Kidney epithelial cell (primary cell): ENCODE measurements around the gene IL1RAPL1. TPM values are rescaled to one million over a fixed set of nuclear protein-coding genes. Genes with fewer than 3 reads are reported as not detected.
A peak's percentile ranks its signal among the peaks of the same experiment; 100 is the strongest.

ENCODE experiments used
- DNase-seq: peaks from one replicate; pipeline ENCODE4 v3.0.0-alpha.2; 2010; ENCODE audit warnings: low read depth
- H3K27me3 ChIP-seq: 2 replicates; pipeline ENCODE4 v1.6.0; 2011; ENCODE audit warnings: low read length; ENCODE audit not compliant: control insufficient read depth, insufficient read depth
- H3K36me3 ChIP-seq: 2 replicates; pipeline ENCODE4 v1.5.1; 2011; ENCODE audit warnings: low read length; ENCODE audit not compliant: control insufficient read depth, insufficient read depth
- H3K4me3 ChIP-seq: 2 replicates; pipeline ENCODE4 v1.5.1; 2011; ENCODE audit warnings: low read depth, mild to moderate bottlenecking, control low read depth, low read length
- total RNA-seq: library from RNA; depleted of rRNA; stranded (reverse); fragments of >200 nt; gene quantifications from 2 replicates; pipeline ENCODE4 v1.2.3, GENCODE V29; 2015
- TF ChIP-seq, protein P1 (sequence below): IDR thresholded peaks from 2 replicates; pipeline ENCODE4 v1.5.1; 2011; ENCODE audit warnings: mild to moderate bottlenecking, moderate library complexity, low read length, control low read depth, inconsistent platforms; ENCODE audit not compliant: insufficient read depth, poor library complexity, severe bottlenecking

The IL1RAPL1 gene
- total RNA-seq, 1 donor from 2014 or later = not detected

DNA sequence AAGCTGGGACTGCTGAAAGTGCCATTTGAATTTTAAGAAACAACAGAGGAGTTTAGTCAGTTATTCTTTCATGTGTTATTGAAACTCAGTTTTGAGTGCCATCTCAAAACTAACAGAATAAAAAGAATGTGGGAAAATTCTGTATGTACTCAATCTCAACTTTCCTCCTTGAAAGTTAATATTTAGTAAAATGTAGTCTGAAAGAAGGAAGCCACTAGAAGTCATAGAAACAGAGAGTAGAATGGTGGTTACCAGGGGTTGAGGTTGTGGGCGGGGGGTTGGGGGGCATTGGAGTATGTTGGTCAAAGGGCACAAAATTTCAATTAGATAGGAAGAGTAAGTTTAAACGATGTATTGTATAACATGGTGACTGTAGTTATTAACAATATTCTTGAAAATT is 999.9 kb downstream of the IL1RAPL1 start:
- no peaks in the 10 kb centered on the region for H3K36me3 ChIP-seq
- TF ChIP-seq, protein P1, sequence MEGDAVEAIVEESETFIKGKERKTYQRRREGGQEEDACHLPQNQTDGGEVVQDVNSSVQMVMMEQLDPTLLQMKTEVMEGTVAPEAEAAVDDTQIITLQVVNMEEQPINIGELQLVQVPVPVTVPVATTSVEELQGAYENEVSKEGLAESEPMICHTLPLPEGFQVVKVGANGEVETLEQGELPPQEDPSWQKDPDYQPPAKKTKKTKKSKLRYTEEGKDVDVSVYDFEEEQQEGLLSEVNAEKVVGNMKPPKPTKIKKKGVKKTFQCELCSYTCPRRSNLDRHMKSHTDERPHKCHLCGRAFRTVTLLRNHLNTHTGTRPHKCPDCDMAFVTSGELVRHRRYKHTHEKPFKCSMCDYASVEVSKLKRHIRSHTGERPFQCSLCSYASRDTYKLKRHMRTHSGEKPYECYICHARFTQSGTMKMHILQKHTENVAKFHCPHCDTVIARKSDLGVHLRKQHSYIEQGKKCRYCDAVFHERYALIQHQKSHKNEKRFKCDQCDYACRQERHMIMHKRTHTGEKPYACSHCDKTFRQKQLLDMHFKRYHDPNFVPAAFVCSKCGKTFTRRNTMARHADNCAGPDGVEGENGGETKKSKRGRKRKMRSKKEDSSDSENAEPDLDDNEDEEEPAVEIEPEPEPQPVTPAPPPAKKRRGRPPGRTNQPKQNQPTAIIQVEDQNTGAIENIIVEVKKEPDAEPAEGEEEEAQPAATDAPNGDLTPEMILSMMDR = no peak
- no peak for DNase-seq
- no peak overlapping the region for H3K4me3 ChIP-seq
- H3K27me3 ChIP-seq = no peaks in the 10 kb centered on the region

DNA sequence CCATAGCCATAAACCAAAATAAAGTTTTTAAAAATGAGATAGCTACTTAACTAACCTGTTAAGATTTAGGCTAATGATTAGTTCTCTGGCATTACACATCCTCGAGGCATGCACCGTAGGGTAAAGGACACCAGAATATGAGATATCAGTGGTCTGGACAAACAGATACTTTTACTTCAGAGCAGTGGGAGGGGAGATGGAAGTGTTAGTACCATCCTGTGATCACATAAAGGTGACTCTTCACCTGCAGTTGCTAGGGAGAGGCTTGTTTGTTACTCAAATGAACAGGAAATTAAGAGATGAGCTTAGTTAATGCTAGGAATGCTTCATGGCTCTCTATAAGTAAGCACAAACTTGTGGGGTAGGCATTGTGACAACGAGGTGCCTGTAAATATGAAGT is 1003.7 kb downstream of the IL1RAPL1 start:
- H3K4me3 ChIP-seq = no peak overlapping the region
- DNase-seq = no peak
- H3K27me3 ChIP-seq = no peaks in the 10 kb centered on the region
- TF ChIP-seq, protein P1 = no peak
- H3K36me3 ChIP-seq = no peaks in the 10 kb centered on the region

DNA sequence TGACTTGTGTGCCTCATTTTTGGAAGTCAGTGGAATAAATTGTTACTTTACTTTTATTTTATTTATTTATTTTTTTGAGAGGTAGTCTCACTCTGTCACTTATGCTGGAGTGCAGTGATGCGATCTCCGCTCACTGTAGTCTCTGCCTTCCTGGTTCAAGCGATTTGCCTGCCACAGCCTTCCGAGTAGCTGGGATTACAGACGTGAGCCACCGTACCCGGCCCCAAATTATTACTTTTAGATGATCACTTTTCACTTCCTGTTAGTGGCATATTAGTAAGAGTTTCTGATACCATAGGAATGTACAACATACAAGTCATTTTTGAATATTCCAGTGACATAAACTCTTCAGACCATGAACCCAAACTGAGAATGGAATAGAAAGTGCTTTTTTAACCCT is 1017.1 kb downstream of the IL1RAPL1 start:
- no peak overlapping the region for H3K4me3 ChIP-seq
- no peak for DNase-seq
- TF ChIP-seq, protein P1 = no peak
- no peaks in the 10 kb centered on the region for H3K27me3 ChIP-seq
- no peaks in the 10 kb centered on the region for H3K36me3 ChIP-seq

DNA sequence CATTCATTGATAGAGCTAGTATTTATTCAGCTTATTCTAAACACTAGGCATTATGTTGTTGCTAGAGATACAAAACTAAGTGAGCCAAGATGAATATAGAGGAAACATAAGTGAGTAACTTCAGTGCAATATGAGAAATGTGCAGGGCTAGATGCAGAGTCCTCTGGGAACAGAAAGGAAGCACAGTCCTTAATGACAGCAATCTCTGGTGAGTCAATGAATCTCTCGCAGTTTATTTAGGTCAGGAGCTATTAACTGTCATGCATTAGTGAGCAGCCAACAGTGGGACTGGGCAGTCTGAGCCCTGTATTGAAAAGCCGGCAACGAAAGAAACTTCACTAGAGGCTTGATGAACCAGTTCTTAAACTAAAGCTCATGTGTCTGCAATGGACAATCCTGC is 1030.0 kb downstream of the IL1RAPL1 start:
- no peaks in the 10 kb centered on the region for H3K27me3 ChIP-seq
- H3K36me3 ChIP-seq = no peaks in the 10 kb centered on the region
- no peak overlapping the region for H3K4me3 ChIP-seq
- peak; percentile 32 for DNase-seq
- TF ChIP-seq, protein P1 = no peak

DNA sequence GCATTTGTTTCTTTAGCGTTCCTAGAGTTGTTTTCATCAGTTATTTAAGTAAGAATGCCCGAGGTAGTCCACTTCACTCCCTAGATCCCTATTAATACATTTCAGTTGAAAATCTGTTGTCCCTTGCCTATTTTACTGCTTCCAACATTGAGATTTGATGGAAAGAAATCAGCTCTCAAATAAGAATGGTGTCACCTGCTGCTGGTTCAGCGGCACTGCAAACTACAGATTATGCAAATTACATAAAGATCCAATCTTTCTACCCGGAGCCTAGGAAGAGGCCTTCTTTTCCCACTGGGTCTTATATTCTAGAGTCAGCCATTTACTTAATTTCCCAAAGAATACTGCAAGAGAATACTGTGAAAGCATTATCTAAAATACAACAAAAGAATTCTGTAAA is 1030.5 kb downstream of the IL1RAPL1 start:
- Histone ChIP-seq H3K4me3 (no peak overlapping the region), H3K27me3 (no peaks in the 10 kb centered on the region), H3K36me3 (no peaks in the 10 kb centered on the region)
- DNase-seq = no peak
- TF ChIP-seq, protein P1 = peak; percentile 15

DNA sequence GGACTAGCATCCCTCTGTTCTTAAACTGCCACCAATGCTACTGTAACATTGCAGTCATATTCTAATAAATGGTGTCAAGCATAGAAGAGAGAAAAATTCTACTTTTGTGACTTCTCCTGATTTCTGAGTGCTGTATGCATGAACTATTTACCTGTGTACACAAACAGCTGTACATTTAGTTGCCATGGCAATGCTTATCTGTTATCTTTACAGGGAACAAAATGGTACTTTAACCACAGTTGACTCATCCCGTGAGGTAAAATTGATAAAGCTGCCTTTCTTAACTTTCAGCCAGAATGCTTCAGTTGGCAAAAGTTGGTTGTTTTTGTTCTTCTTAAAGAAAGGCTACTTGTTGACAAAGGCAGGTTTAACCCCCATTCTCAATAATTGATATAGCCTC is 1040.6 kb downstream of the IL1RAPL1 start:
- DNase-seq = no peak
- Histone ChIP-seq H3K4me3 (no peak overlapping the region), H3K36me3 (no peaks in the 10 kb centered on the region), H3K27me3 (no peaks in the 10 kb centered on the region)
- TF ChIP-seq, protein P1 = no peak
